ENCODE results near the gene HYKK.
"Not testable (repeated sequence)": the region's sequence is repeated elsewhere in the genome, so short reads cannot be mapped to it uniquely, and the experiment has no call there.

HYKK gene

GRCh38 chr15:78540871-78541743 is 33.7 kb downstream of the HYKK start:
- no peak for DNase-seq

GRCh38 chr15:78541744-78542034 is 34.3 kb downstream of the HYKK start:
- no peak for DNase-seq

DNA sequence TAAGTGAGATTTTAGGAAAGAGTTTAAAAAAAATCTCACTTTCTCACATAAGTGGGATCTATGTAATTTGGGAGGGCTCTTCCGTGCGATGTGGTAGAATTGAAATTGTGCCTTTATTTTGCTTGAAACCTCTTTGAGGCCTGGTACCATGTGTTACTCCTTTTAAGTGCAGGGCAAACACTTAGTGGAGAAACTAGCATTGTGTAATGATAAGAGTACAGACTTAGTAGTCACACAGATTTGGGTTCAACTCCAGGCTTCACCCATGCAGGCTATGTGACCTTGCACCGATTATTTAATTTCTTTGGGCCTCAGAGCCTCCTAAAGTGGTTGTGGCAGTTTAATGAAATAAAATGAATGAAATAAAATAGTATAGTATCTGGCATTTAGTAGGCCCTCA is 35.3 kb downstream of the HYKK start:
- DNase-seq = no peak

GRCh38 chr15:78550194-78550593 is 42.8 kb downstream of the HYKK start:
- DNase-seq = no peak

- no peak for DNase-seq
These were observed 43.4 kb downstream of the HYKK start for GRCh38 chr15:78550815-78551214.

DNA sequence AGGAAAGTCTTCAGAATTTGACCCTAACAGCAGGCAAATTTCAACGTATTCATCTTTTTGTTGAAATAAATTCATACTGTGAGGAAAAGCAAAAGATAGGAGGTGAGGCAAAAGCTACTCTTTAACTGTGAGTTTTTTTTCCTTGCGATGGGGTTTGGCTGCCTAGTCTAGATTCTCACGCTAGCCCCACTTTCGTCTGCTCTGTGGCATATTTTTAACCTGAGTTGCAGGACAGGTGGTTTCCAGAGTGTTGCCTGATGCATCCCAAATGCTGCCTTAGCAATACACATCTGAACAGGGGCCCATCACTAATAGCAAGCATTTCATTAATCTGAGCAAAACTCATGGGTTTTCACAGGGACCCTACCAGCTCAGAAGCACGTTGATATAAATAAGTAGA is 44.5 kb downstream of the HYKK start:
- no peak for DNase-seq

DNA sequence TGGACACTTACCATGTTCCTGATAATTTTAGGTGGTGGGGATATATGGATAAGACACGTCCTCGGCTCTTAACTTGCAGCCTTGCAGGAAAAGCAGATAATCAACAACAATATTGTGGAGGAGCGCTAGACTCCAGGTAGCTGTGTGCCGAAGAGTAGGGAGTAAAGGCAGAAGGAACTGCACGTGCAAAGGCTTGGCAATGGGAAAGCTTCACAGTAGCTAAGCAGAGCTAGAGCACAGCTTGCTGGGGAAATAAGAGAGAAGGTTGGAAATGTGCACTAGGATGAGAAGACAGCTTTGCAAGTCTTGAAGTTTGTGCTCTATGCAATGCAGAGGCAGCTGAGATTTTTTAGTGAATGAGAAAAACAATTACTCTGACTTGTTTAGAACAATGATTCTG is 45.2 kb downstream of the HYKK start:
- no peak for DNase-seq

GRCh38 chr15:78560201-78560600 is 52.8 kb downstream of the HYKK start:
- DNase-seq = not testable (repeated sequence)

DNA sequence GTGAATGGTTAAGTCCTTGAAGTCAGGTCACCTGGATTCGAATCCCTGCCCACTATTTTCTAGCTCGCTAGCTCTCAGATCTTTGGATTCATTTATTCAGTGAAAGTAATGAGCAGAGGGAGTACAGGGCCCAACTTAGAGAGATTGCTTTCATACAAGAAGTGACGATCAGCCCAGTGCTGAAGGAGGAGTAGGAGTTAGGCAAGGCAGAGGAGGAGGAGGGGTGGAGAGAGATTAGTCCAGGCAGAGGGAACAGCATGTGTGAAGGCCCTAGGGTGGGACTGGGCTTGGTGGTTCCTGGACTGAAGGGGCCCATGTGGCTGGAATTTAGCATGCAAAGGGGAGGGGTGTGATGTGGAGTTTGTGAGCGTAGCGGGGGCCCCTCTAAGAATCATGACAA is 54.1 kb downstream of the HYKK start:
- no peak for DNase-seq

- no peak for DNase-seq
These were observed 55.7 kb downstream of the HYKK start for GRCh38 chr15:78563092-78563491.

DNA sequence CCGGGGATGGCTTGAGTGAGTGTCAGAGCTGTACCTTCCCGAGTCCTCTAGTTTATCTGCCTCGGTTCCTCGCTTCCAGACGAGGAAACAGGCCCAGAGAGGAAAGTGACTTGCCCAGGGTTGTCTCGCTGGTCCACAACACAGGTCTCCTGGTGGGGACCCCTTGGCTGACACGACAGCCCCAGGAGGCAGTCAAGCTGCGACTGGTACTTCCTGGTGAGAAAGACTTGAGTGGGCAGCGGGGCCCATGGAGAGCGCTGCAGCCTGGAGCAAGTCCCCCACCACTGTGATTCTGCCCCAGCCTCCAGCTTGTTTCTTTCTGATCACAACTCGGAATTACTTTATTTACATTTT is 57.3 kb downstream of the HYKK start:
- no peak for DNase-seq

GRCh38 chr15:78565097-78565950 is 57.9 kb downstream of the HYKK start, which contains the start of gene CHRNA5:
CHRNA5 (plus strand) TSS chr15:78565520; CDS start chr15:78565720, 200 bp downstream.
- peak; percentile 8 for DNase-seq

GRCh38 chr15:78565951-78566774 is 58.8 kb downstream of the HYKK start:
- DNase-seq = no peak

GRCh38 chr15:78567531-78567930 is 60.2 kb downstream of the HYKK start:
- DNase-seq = no peak

DNA sequence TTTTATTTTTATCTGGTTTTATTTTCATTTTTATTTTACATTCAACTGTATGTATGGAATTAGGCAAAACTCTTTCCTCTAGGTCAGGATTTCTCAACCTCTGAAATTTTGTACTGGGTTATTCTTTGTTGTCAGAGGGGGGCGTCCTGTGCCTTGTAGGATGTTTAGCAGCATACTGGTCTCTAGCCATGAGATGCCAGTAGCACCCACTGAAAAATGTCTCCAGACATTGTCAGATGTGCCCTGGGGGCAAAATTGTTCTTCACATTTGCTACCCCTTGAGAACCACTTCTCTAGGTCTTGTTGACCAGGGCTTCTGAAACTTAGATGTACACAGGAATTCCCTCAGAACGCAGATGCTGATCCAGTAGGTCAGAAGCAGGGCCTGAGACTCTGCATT is 63.3 kb downstream of the HYKK start:
- DNase-seq = no peak

GRCh38 chr15:78571382-78571781 is 64.0 kb downstream of the HYKK start:
- DNase-seq = no peak

DNA sequence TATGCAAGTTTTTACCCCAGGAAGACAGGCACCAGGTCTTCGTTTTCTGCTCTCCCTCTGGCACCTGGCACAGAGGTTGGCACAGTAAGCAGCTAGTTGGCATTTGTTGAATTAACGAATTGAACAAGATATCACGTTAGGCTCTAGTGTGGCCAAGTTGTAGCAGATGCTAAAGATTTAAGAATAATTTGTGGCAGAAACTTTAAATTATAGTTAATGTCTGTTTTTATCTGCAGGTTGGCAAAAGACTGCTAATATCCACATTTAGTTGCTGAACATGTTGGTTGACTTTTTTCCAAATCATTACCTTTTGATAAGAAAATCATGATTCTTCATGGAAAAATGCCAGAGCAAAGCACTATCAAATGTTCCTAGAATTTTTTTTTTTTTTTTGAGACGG is 66.0 kb downstream of the HYKK start:
- no peak for DNase-seq

GRCh38 chr15:78574944-78575343 is 67.6 kb downstream of the HYKK start:
- no peak for DNase-seq
